Heart right ventricle (tissue), 16 donors: Measurements from ENCODE around the gene SLC35F5. TPM values are rescaled to one million over a fixed set of nuclear protein-coding genes. Genes with fewer than 3 reads are reported as not detected.
"Not testable (repeated sequence)": the region's sequence is repeated elsewhere in the genome, so short reads cannot be mapped to it uniquely, and the experiment has no call there.

Source experiments
- ATAC-seq, 8 donors: fragments of 200-7000 bp; cut with Tn5 transposase; one replicate each; pipeline ENCODE4 v1.9.1; 2020; ENCODE audit warnings: mild to moderate bottlenecking in 8 of 8, moderate library complexity in 8 of 8, moderate number of reproducible peaks in 1 of 8
- DNase-seq, 2 donors: peaks; one replicate each; pipeline ENCODE4 v3.0.0-alpha.2; 2020
- H3K27ac ChIP-seq, 10 donors: fragments of 200-600 bp; sonication (generic) in 2 of 10; one replicate each; pipeline versions ENCODE4 v1.5.0 to v1.8.0; 2020 to 2022; ENCODE audit warnings: mild to moderate bottlenecking in 3 of 10
- H3K27me3 ChIP-seq, 7 donors: fragments of 200-600 bp; one replicate each; pipeline ENCODE4 v1.8.0; 2021 to 2022; ENCODE audit warnings: mild to moderate bottlenecking in 2 of 7
- H3K36me3 ChIP-seq, 9 donors: fragments of 200-600 bp; sonication (generic) in 1 of 9; one replicate each; pipeline versions ENCODE4 v1.5.0 to v1.8.0; 2020 to 2022; ENCODE audit warnings: mild to moderate bottlenecking in 2 of 9
- H3K4me1 ChIP-seq, 9 donors: fragments of 200-600 bp; sonication (generic) in 1 of 9; one replicate each; pipeline versions ENCODE4 v1.5.0 to v1.8.0; 2020 to 2022; ENCODE audit warnings: mild to moderate bottlenecking in 4 of 9
- H3K4me3 ChIP-seq, 10 donors: fragments of 200-600 bp; sonication (generic) in 2 of 10; one replicate each; pipeline versions ENCODE4 v1.5.0 to v1.8.0; 2020 to 2022; ENCODE audit warnings: mild to moderate bottlenecking in 7 of 10, moderate library complexity in 2 of 10
- H3K9me3 ChIP-seq, 11 donors: fragments of 200-600 bp in 10 of 11; sonication (generic) in 2 of 11; one replicate each; pipeline versions ENCODE4 v1.5.0 to v1.8.0; 2013 to 2022; ENCODE audit warnings: mild to moderate bottlenecking in 2 of 11, control low read depth in 1 of 11, moderate library complexity in 1 of 11
- CTCF ChIP-seq, 9 donors: fragments of 200-600 bp; sonication (generic) in 2 of 9; IDR thresholded peaks; one replicate each; pipeline versions ENCODE4 v1.5.0 to v1.8.0; 2021 to 2022; ENCODE audit warnings: antibody characterized with exemption in 9 of 9, mild to moderate bottlenecking in 5 of 9, moderate library complexity in 1 of 9
- WGBS, 2 donors: extraction: QIAGEN DNeasy Blood & Tissue Kit; methylation state at CpG; one replicate each; pipeline ENCODE4 v1.1.7; 2013; ENCODE audit warnings: inconsistent platforms in 1 of 2; 5-methylcytosine and 5-hydroxymethylcytosine counted together
- intact Hi-C, 10 donors: fragments of 100-400 bp; cut with DNase I; formaldehyde crosslinking; loops; one replicate each; pipeline versions ENCODE4 v1.11.1 to v1.14.2; 2022
- polyA plus RNA-seq, 2 donors: library from polyadenylated mRNA; stranded (reverse); fragments of 200-250 nt; gene quantifications; one replicate each; pipeline ENCODE4 v1.2.3, GENCODE V29; 2013
- total RNA-seq, 10 donors: library from RNA; stranded (reverse); fragmentation: NEBNext Ultra II Directional in 3 of 10; extraction: Animal tissue kit (Norgen Biotek cat#: 25700) in 3 of 10; gene quantifications; one replicate each; pipeline versions ENCODE4 v1.2.1 to v1.2.4, GENCODE V29; 2021 to 2023
- donor health status: Arrhythmogenic right ventricular cardiomyopathy.
- donor health status: ischemic (EF 13 %, LVEDD 7.1; RV severe dilation, severe dysfunction).
- donor health status: healthy with polysubstance abuse.
- donor health status: DM: no; HTN: yes; CAD: no.
- donor health status: DM: no; HTN: no; CAD: no.
- donor health status: ischemic (EF 25% LVEDD 6.9; RV normal size, moderate dysfunction).
- donor health status: ischemic (EF 25% LVEDD 5.7; RV mildly dilated, moderate dysfunction).
- donor health status: healthy.
- donor health status: DM: yes; HTN: yes; CAD: no.
- donor health status: Ischemic cardiomyopathy.
- donor health status: ischemic (EF 35%, LVEDD 5.7; RV mildly dilated, moderate dysfunction).
- donor health status: nonischemic (EF 11% LVEDD 7.7; RV severe dilation, severe dysfunction).
- donor health status: DM: yes; HTN: yes; CAD: no.
- donor health status: PGD.
- donor health status: ischemic (EF 29% LVEDD 5.4; RV normal size, mild dysfunction).
- donor health status: nonischemic (EF 23%, LVEDD 6.1; RV moderate dilation, normal function).

SLC35F5 gene
- total and polyA plus RNA-seq, 12 donors: 18.3 to 67.1 (median 58.6) TPM

GRCh38 chr2:113697516-113697915 lies 58.9 kb downstream of the SLC35F5 start:
- H3K27ac ChIP-seq: no peak overlapping the region
- H3K9me3 ChIP-seq: no peaks in the 10 kb centered on the region
- TF ChIP-seq CTCF (IDR thresholded peaks at IDR 0.05): no peak
- WGBS, 2 donors: 98 to 100% methylated on average over 4 of the region's 4 CpGs
- no peaks in the 10 kb centered on the region for H3K27me3 ChIP-seq
- no peak for DNase-seq
- no peak overlapping the region for H3K4me3 ChIP-seq
- H3K4me1 ChIP-seq: peaks cover 0 to 31% (median 3%) of the 10 kb centered on the region in 9 donors
- H3K36me3 ChIP-seq: no peaks in the 10 kb centered on the region
- intact Hi-C loops: loop anchor here in 2 of 10 donors (10.0 kb wide), 1 partner anchor 93 kb away; no protein-coding TSS in a partner anchor
- no peak for ATAC-seq

- DNase-seq (no peak), ATAC-seq (peak in 1 of 8 donors; percentile 56)
- no peaks in the 10 kb centered on the region for H3K27me3 ChIP-seq
- H3K27ac ChIP-seq: peak overlapping the region in 2 of 10 donors; percentile 26 to 47
- H3K4me1 ChIP-seq: peaks cover 0 to 24% (median 2%) of the 10 kb centered on the region in 9 donors
- no peak overlapping the region for H3K4me3 ChIP-seq
- H3K36me3 ChIP-seq: no peaks in the 10 kb centered on the region
- 57 to 70% methylated on average over 9 of the region's 9 CpGs for WGBS, 2 donors
- TF ChIP-seq CTCF (IDR thresholded peaks at IDR 0.05): no peak
- no peaks in the 10 kb centered on the region for H3K9me3 ChIP-seq
- intact Hi-C loops: loop anchor here in 2 of 10 donors (10.0 kb wide), 1 partner anchor 90 kb away; no protein-coding TSS in a partner anchor
These were observed 62.0 kb downstream of the SLC35F5 start for GRCh38 chr2:113694438-113694837.

GRCh38 chr2:113692698-113693428 lies 63.6 kb downstream of the SLC35F5 start:
- intact Hi-C loops: loop anchor here in 2 of 10 donors (10.0 kb wide), 1 partner anchor 88 kb away; no protein-coding TSS in a partner anchor
- H3K4me3 ChIP-seq: no peak overlapping the region
- ATAC-seq (peak in 2 of 8 donors; percentile 7 to 10), DNase-seq (no peak)
- peak overlapping the region in 2 of 10 donors; percentile 47 to 52 for H3K27ac ChIP-seq
- H3K36me3 ChIP-seq: no peaks in the 10 kb centered on the region
- TF ChIP-seq CTCF (IDR thresholded peaks at IDR 0.05): no peak
- no peaks in the 10 kb centered on the region for H3K27me3 ChIP-seq
- H3K4me1 ChIP-seq: peaks cover 0 to 24% (median 2%) of the 10 kb centered on the region in 9 donors
- WGBS, 2 donors: 72 to 88% methylated on average over 3 of the region's 3 CpGs
- no peaks in the 10 kb centered on the region for H3K9me3 ChIP-seq

- WGBS, 2 donors: 66 to 69% methylated on average over 3 of the region's 3 CpGs
- ATAC-seq, H3K36me3 ChIP-seq, H3K27me3 ChIP-seq, H3K4me3 ChIP-seq, H3K9me3 ChIP-seq, H3K27ac ChIP-seq, DNase-seq: not testable (repeated sequence)
- peaks cover 0 to 24% (median 2%) of the 10 kb centered on the region in 9 donors for H3K4me1 ChIP-seq
- intact Hi-C loops: loop anchor here in 2 of 10 donors (10.0 kb wide), 1 partner anchor 86 kb away; no protein-coding TSS in a partner anchor
These were observed 65.6 kb downstream of the SLC35F5 start for GRCh38 chr2:113690871-113691270.

GRCh38 chr2:113686537-113686936 lies 69.9 kb downstream of the SLC35F5 start:
- no peak overlapping the region for H3K27ac ChIP-seq
- DNase-seq: no peak
- no peaks in the 10 kb centered on the region for H3K27me3 ChIP-seq
- H3K4me3 ChIP-seq: no peak overlapping the region
- peaks cover 0 to 6% (median 0%) of the 10 kb centered on the region in 11 donors for H3K9me3 ChIP-seq
- H3K36me3 ChIP-seq: no peaks in the 10 kb centered on the region
- no peak for TF ChIP-seq CTCF (IDR thresholded peaks at IDR 0.05)
- intact Hi-C loops: no loop called here
- H3K4me1 ChIP-seq: no peaks in the 10 kb centered on the region
- ATAC-seq: no peak
- WGBS, 2 donors: 88 to 89% methylated on average over 2 of the region's 2 CpGs
